HUES64 (cell line): Measurements from ENCODE around the gene BTK.

Source experiments
- H3K27ac ChIP-seq: 2 replicates; pipeline ENCODE4 v1.7.0; 2013; ENCODE audit warnings: low read depth, low read length, inconsistent platforms
- H3K27me3 ChIP-seq: 2 replicates; pipeline ENCODE4 v1.6.1; 2013; ENCODE audit warnings: mild to moderate bottlenecking, low read length; ENCODE audit not compliant: insufficient read depth
- H3K36me3 ChIP-seq: 2 replicates; pipeline ENCODE4 v1.6.1; 2013; ENCODE audit warnings: mild to moderate bottlenecking, low read length; ENCODE audit not compliant: insufficient read depth
- H3K4me1 ChIP-seq: 2 replicates; pipeline ENCODE4 v1.6.1; 2013; ENCODE audit warnings: mild to moderate bottlenecking, low read length, moderate library complexity; ENCODE audit not compliant: insufficient read depth
- H3K4me3 ChIP-seq: 2 replicates; pipeline ENCODE4 v1.5.1; 2013; ENCODE audit warnings: mild to moderate bottlenecking, low read length, moderate library complexity
- H3K9ac ChIP-seq: 2 replicates; pipeline ENCODE4 v1.6.1; 2013; ENCODE audit warnings: mild to moderate bottlenecking, low read depth, low read length
- H3K9me3 ChIP-seq: 2 replicates; pipeline ENCODE4 v1.6.1; 2013; ENCODE audit warnings: low read depth, low read length; ENCODE audit not compliant: insufficient read depth
- WGBS: fragments of 150-250, 120-280 bp; methylation state at CpG from one replicate; pipeline ENCODE4 v1.1.7; 2013; ENCODE audit warnings: missing lambda C conversion rate; 5-methylcytosine and 5-hydroxymethylcytosine counted together

The BTK gene

DNA sequence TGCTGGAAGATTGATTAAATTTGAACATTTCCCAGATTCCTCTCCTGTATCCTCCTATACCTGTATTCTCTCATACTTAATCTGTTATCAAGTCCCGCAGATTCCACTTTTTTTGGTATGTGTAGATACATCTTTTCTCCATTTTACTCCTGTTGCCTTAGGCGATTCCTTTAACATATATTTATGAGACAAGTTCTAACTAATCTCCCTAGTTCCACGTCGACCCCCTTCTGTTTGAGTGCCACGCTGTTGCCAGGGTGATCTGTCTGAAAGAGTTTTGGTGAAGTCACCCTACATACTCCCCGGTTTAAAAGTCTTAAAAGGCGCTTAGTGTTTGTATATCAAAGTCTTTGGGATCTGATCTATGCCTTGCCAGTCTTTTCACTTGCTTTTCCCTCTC is 24.5 kb upstream of the BTK start:
- H3K9me3 ChIP-seq, result no peaks in the 10 kb centered on the region
- no CpG with 5 or more reads among the region's 7 CpGs for WGBS
- no peak overlapping the region for H3K27ac ChIP-seq
- H3K27me3 ChIP-seq, result no peaks in the 10 kb centered on the region
- peak overlapping the region; percentile 98; the same call in 1 of the 2 replicates for H3K4me3 ChIP-seq
- peaks cover 30% of the 10 kb centered on the region for H3K36me3 ChIP-seq
- no peak overlapping the region for H3K9ac ChIP-seq
- H3K4me1 ChIP-seq, result peaks cover 7% of the 10 kb centered on the region; the same call in 1 of the 2 replicates

GRCh38 chrX:101409043-101409442 is 23.1 kb upstream of the BTK start:
- H3K27ac ChIP-seq, result no peak overlapping the region
- H3K4me1 ChIP-seq, result peaks cover 7% of the 10 kb centered on the region; the same call in 1 of the 2 replicates
- peak overlapping the region; percentile 98 for H3K4me3 ChIP-seq
- WGBS, result 45% methylated on average over 4 of the region's 6 CpGs
- H3K9ac ChIP-seq, result peak overlapping the region; percentile 97
- peaks cover 28% of the 10 kb centered on the region for H3K36me3 ChIP-seq
- no peaks in the 10 kb centered on the region for H3K9me3 ChIP-seq
- H3K27me3 ChIP-seq, result no peaks in the 10 kb centered on the region

DNA sequence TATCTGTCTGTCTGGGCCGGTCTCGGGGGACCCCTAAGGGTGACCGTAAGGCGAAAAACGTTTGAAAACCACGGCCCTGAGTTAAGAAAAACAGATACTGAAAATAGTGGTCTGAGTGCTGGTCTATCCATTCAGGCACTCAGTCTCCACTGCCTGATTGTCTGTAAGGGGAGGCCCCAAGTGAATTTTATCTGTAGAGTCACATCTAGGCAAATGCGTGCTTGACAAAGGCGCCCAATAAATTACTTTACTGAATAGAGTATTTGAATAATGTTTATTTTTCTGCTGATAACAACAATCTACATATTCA is 22.5 kb upstream of the BTK start:
- peaks cover 7% of the 10 kb centered on the region; the same call in 1 of the 2 replicates for H3K4me1 ChIP-seq
- peak overlapping the region; percentile 95 for H3K27ac ChIP-seq
- peak overlapping the region; percentile 97 for H3K9ac ChIP-seq
- no peaks in the 10 kb centered on the region for H3K9me3 ChIP-seq
- H3K4me3 ChIP-seq, result peak overlapping the region; percentile 98
- 0% methylated on average over 6 of the region's 8 CpGs for WGBS
- H3K36me3 ChIP-seq, result peaks cover 26% of the 10 kb centered on the region
- H3K27me3 ChIP-seq, result no peaks in the 10 kb centered on the region

DNA sequence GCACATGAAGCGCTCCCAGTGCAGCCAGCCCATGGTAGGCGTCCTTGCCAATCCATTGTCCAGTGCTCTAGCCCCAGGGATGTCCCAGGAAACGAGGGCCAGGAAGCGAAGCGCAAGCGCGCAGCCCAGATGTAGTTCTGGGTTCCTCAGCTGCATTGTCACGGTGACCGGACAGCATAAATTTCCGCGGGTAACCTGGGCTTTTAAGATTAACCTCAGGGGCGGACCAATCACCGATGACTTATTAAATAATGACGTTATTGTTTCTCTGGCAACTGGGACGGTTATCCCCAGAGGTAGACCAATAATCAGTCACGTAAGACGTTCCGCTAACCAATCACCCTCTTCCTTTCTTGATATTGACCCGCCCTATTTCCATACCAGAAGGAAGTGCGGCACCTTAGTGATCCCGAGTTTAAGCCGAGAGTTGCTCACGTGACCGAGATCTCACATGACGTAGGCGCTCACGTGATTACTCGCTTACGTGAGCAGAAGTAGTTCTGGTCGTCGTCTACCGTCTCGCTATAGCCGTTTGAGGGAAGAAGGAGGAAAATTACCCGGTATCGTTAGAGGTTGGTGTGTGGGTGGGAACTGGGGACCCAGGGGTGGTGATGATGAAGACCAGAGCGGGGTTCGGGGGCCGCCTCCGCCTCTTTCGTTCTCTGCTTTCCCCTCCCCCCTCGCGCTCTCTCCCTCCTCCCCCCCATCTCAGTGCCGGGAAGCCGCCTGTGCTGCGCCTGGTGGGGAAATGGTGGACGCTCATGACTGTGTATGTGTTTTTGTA is 21.9 kb upstream of the BTK start, which contains the start of the genes GLA and HNRNPH2:
Gene GLA (minus strand): TSS at position 178 of the 784 bp plus-strand sequence. CDS start 22 bp downstream, at position 156.
Gene HNRNPH2 (plus strand): TSS at position 475 of the 784 bp plus-strand sequence. CDS start 3,767 bp downstream, outside the sequence.
- under 1% methylated on average over 38 of the region's 47 CpGs for WGBS
- peaks cover 23% of the 10 kb centered on the region for H3K36me3 ChIP-seq
- H3K9ac ChIP-seq, result peak within 1 kb of the TSS; percentile 97
- H3K27me3 ChIP-seq, result no peaks in the 10 kb centered on the region
- peaks cover 7% of the 10 kb centered on the region; the same call in 1 of the 2 replicates for H3K4me1 ChIP-seq
- peak within 1 kb of the TSS; percentile 98 for H3K4me3 ChIP-seq
- peak within 1 kb of the TSS; percentile 95 for H3K27ac ChIP-seq
- H3K9me3 ChIP-seq, result no peaks in the 10 kb centered on the region

- WGBS, result under 1% methylated on average over 15 of the region's 15 CpGs
- Histone ChIP-seq H3K4me3 (peak overlapping the region; percentile 98), H3K36me3 (peaks cover 17% of the 10 kb centered on the region), H3K27me3 (no peaks in the 10 kb centered on the region), H3K9ac (peak overlapping the region; percentile 97), H3K4me1 (peaks cover 7% of the 10 kb centered on the region; the same call in 1 of the 2 replicates), H3K9me3 (no peaks in the 10 kb centered on the region), H3K27ac (peak overlapping the region; percentile 88)
Measured at GRCh38 chrX:101407167-101407747, 21.3 kb upstream of the BTK start.

DNA sequence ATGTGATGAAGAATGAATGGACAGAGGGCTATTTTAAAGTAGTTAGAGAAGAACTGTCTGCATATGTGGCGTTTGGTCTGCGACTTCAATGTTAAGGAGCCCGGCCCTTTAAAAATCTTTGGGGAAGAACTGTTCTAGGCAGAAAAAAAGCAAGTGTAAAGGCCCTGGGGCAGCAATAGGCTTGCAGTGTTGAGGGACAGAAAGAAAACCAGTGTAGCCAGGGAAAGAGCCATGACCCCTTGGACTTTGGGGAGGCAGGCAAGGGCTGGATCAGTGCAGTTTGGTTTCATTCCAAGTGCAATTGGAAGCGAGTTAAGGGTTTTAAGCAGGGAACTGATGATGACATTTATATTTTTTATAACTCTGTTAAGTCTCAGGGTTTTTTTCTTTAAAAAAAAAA is 13.8 kb upstream of the BTK start:
- Histone ChIP-seq H3K4me3 (no peak overlapping the region), H3K9ac (no peak overlapping the region), H3K36me3 (peaks cover 48% of the 10 kb centered on the region), H3K27ac (no peak overlapping the region), H3K9me3 (no peaks in the 10 kb centered on the region), H3K4me1 (no peaks in the 10 kb centered on the region), H3K27me3 (no peaks in the 10 kb centered on the region)
- 95% methylated on average over 3 of the region's 4 CpGs for WGBS

DNA sequence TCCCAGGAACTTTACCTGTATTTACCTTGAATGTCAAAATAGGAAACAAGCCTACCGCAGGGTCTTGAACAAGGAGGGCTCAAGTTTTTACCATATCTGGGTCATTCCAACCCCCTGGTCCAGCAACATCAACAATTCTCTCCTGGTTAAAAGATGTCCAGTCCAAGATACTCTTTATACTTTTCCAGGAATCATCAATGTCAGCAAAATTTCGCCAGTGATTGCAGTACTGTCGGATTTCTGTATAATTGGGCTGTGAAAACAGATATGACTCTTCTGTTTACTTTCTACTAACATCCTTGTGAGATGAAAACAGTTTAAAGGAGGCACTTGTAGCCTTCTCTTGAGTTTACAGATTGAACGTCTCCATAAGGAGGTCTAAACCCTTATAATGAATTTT is 12.7 kb upstream of the BTK start:
- Histone ChIP-seq H3K4me3 (no peak overlapping the region), H3K36me3 (peaks cover 55% of the 10 kb centered on the region), H3K9ac (no peak overlapping the region), H3K27me3 (no peaks in the 10 kb centered on the region), H3K9me3 (no peaks in the 10 kb centered on the region), H3K27ac (no peak overlapping the region), H3K4me1 (no peaks in the 10 kb centered on the region)
- 100% methylated on average over 1 of the region's 4 CpGs for WGBS

DNA sequence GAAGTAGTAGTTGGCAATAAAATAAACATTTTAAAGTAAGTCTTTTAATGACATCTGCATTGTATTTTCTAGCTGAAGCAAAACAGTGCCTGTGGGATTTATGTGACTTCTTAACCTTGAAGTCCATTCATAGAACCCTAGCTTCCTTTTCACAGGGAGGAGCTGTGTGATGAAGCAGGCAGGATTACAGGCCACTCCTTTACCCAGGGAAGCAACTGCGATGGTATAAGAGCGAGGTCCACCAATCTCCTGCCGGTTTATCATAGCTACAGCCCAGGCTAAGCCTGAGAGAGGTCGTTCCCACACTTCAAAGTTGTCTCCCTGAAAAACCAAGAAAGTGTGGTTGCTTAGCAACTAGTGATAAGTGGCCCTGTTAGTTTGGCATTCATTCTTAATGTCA is 11.8 kb upstream of the BTK start:
- H3K36me3 ChIP-seq, result peaks cover 58% of the 10 kb centered on the region

GRCh38 chrX:101395789-101396188 is 9.8 kb upstream of the BTK start:
- H3K9me3 ChIP-seq, result no peaks in the 10 kb centered on the region
- peaks cover 58% of the 10 kb centered on the region for H3K36me3 ChIP-seq
- WGBS, result 92% methylated on average over 1 of the region's 1 CpG
- no peak overlapping the region for H3K4me3 ChIP-seq
- no peaks in the 10 kb centered on the region for H3K27me3 ChIP-seq
- no peak overlapping the region for H3K9ac ChIP-seq
- H3K4me1 ChIP-seq, result peaks cover 6% of the 10 kb centered on the region; the same call in 1 of the 2 replicates
- H3K27ac ChIP-seq, result no peak overlapping the region

More for the DNA sequence above, 11.8 kb upstream of the BTK start:
- no peak overlapping the region for H3K9ac ChIP-seq
- H3K4me3 ChIP-seq, result no peak overlapping the region
- H3K4me1 ChIP-seq, result no peaks in the 10 kb centered on the region
- H3K27me3 ChIP-seq, result no peaks in the 10 kb centered on the region
- H3K27ac ChIP-seq, result no peak overlapping the region
- H3K9me3 ChIP-seq, result no peaks in the 10 kb centered on the region
- 63% methylated on average over 4 of the region's 4 CpGs for WGBS

DNA sequence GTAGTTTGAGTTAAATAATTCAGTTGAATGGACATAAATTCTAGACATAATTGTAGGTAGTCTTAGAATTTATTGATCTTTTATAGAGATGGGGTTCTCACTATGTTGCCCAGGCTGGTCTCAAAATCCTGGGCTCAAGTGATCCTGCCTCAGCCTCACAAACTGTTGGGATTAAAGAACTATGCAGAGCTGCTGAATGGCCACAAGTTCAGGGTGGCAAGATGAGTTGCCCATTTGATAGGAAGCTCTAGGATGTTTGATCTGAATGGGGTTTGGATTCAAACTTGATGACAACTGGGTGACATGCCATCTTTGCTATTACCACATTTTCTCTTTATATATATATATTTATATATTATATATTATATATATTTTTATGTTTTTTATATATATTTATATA is 8.4 kb upstream of the BTK start:
- Histone ChIP-seq H3K27ac (no peak overlapping the region), H3K9ac (no peak overlapping the region), H3K4me3 (no peak overlapping the region), H3K27me3 (no peaks in the 10 kb centered on the region), H3K36me3 (peaks cover 47% of the 10 kb centered on the region), H3K4me1 (peaks cover 6% of the 10 kb centered on the region; the same call in 1 of the 2 replicates), H3K9me3 (no peaks in the 10 kb centered on the region)

GRCh38 chrX:101393530-101394305 is 7.7 kb upstream of the BTK start:
- Histone ChIP-seq H3K9ac (peak overlapping the region; percentile 36; the same call in 1 of the 2 replicates), H3K27me3 (no peaks in the 10 kb centered on the region), H3K36me3 (peaks cover 47% of the 10 kb centered on the region), H3K4me1 (peaks cover 6% of the 10 kb centered on the region; the same call in 1 of the 2 replicates), H3K9me3 (no peaks in the 10 kb centered on the region), H3K4me3 (peak overlapping the region; percentile 18; the same call in 1 of the 2 replicates), H3K27ac (peak overlapping the region; percentile 52; the same call in 1 of the 2 replicates)
- WGBS, result 93% methylated on average over 9 of the region's 11 CpGs
